HCT116 (cell line): ENCODE measurements around the gene PDE4A. TPM values are rescaled to one million over a fixed set of nuclear protein-coding genes. Genes with fewer than 3 reads are reported as not detected.

Source experiments
- ATAC-seq: fragments of 200-7000 bp; cut with Tn5 transposase; 2 replicates; pipeline ENCODE4 v1.9.1; 2020; ENCODE audit warnings: mild to moderate bottlenecking, moderate library complexity
- BruUV-seq: library from RNA; stranded (reverse); fragments of 400-500 nt; replicated peaks from 2 replicates; lab custom pipeline; 2021; lab: Mats Ljungman, UMichigan
- CTCF ChIA-PET: fragments of 300-600 bp; sonication (Branson Sonifier 250); formaldehyde crosslinking; loops from one replicate; lab custom pipeline; 2021; ENCODE audit warnings: antibody characterized with exemption; lab: Charles Lee
- POLR2A ChIA-PET: fragments of 300-600, 350-600 bp; sonication (Branson Sonifier 250); formaldehyde crosslinking; loops from one replicate; lab custom pipeline; 2021; ENCODE audit warnings: antibody characterized with exemption; lab: Charles Lee
- RAD21 ChIA-PET, 2 experiments: fragments of 300-600 bp; sonication (Branson Sonifier 250); formaldehyde crosslinking; loops; one replicate each; lab custom pipeline; 2023; ENCODE audit warnings: low total read pairs in 2 of 2; ENCODE audit not compliant: uncharacterized antibody in 2 of 2, unreplicated experiment in 2 of 2, low non-redundant PET in 1 of 2; lab: Charles Lee
- DNase-seq: peaks from one replicate; pipeline ENCODE4 v3.0.0-alpha.2; 2010; ENCODE audit warnings: low read depth, low spot score
- H2AFZ ChIP-seq: fragments of 200-600 bp; shearing (Covaris generic), sonication (generic); 2 replicates; pipeline ENCODE4 v1.6.1; 2017; ENCODE audit warnings: low read depth, mixed run types, mixed read lengths, antibody characterized with exemption, low read length; ENCODE audit not compliant: poor library complexity, severe bottlenecking
- H3K27ac ChIP-seq: 2 replicates; pipeline ENCODE4 v1.5.1; 2012; ENCODE audit warnings: low read depth, low read length
- H3K27me3 ChIP-seq: fragments of 200-600 bp; sonication (generic); 2 replicates; pipeline ENCODE4 v1.6.1; 2016; ENCODE audit warnings: mixed run types, low read length, mixed read lengths; ENCODE audit not compliant: insufficient read depth
- H3K36me3 ChIP-seq, 2 experiments: fragments of 200-500 bp in 1 of 2; fragments of 200-600 bp in 1 of 2; sonication (Bioruptor generic) in 1 of 2; sonication (generic) in 1 of 2; 2 replicates each; pipeline versions ENCODE4 v1.5.1 to v1.6.1; 2014 to 2016; ENCODE audit warnings: low read length in 2 of 2, inconsistent platforms in 1 of 2, mixed read lengths in 1 of 2, mixed run types in 1 of 2; ENCODE audit not compliant: insufficient read depth in 2 of 2, control insufficient read depth in 1 of 2
- H3K4me1 ChIP-seq, 2 experiments: fragments of 200-600 bp in 1 of 2; sonication (generic) in 1 of 2; 2 replicates each; pipeline versions ENCODE4 v1.5.1 to v1.6.1; 2012 to 2017; ENCODE audit warnings: low read length in 2 of 2, inconsistent platforms in 1 of 2, mild to moderate bottlenecking in 1 of 2, mixed read lengths in 1 of 2, mixed run types in 1 of 2, moderate library complexity in 1 of 2; ENCODE audit not compliant: insufficient read depth in 2 of 2, control insufficient read depth in 1 of 2
- H3K4me2 ChIP-seq: fragments of 200-600 bp; sonication (generic); 2 replicates; pipeline ENCODE4 v1.6.1; 2017; ENCODE audit warnings: mixed run types, low read length, mixed read lengths
- H3K4me3 ChIP-seq, 2 experiments: fragments of 200-600 bp in 1 of 2; sonication (generic) in 1 of 2; replicated peaks in 1 of 2; 2 replicates each; pipeline ENCODE4 v1.5.1; 2011 to 2016; ENCODE audit warnings: low read length in 2 of 2, control low read depth in 1 of 2, low read depth in 1 of 2, mild to moderate bottlenecking in 1 of 2, mixed read lengths in 1 of 2, mixed run types in 1 of 2
- H3K79me2 ChIP-seq: fragments of 200-600 bp; sonication (generic); 2 replicates; pipeline ENCODE4 v1.6.1; 2017; ENCODE audit warnings: mild to moderate bottlenecking, mixed run types, low read length, moderate library complexity, mixed read lengths; ENCODE audit not compliant: insufficient read depth
- H3K9ac ChIP-seq: fragments of 200-600 bp; sonication (generic); 2 replicates; pipeline ENCODE4 v1.6.1; 2016; ENCODE audit warnings: low read length, mixed read lengths
- H3K9me2 ChIP-seq: fragments of 200-600 bp; sonication (generic), shearing (Covaris generic); 2 replicates; pipeline ENCODE4 v1.6.1; 2017; ENCODE audit warnings: mixed run types, mild to moderate bottlenecking, moderate library complexity; ENCODE audit not compliant: insufficient read depth
- H3K9me3 ChIP-seq, 2 experiments: fragments of 200-500 bp in 1 of 2; fragments of 200-600 bp in 1 of 2; sonication (Bioruptor generic) in 1 of 2; sonication (generic) in 1 of 2; 2 replicates each; pipeline ENCODE4 v1.6.1; 2014 to 2017; ENCODE audit warnings: low read length in 2 of 2, mixed read lengths in 2 of 2, inconsistent platforms in 1 of 2, low read depth in 1 of 2, mild to moderate bottlenecking in 1 of 2, mixed run types in 1 of 2, moderate library complexity in 1 of 2; ENCODE audit not compliant: control insufficient read depth in 1 of 2, insufficient read depth in 1 of 2
- H4K20me1 ChIP-seq: fragments of 200-600 bp; sonication (generic), shearing (Covaris generic); 2 replicates; pipeline ENCODE4 v1.6.1; 2017; ENCODE audit warnings: mixed run types, mild to moderate bottlenecking, moderate library complexity; ENCODE audit not compliant: insufficient read depth
- ATF3 ChIP-seq: IDR thresholded peaks from 2 replicates; pipeline ENCODE4 v1.6.1; 2012
- CEBPB ChIP-seq: IDR thresholded peaks from 2 replicates; pipeline ENCODE4 v1.6.1; 2012; ENCODE audit warnings: low read depth
- EGR1 ChIP-seq: IDR thresholded peaks from 2 replicates; pipeline ENCODE4 v1.6.1; 2012; ENCODE audit warnings: low read depth
- EZH2 ChIP-seq: fragments of 200-600 bp; sonication (generic); IDR thresholded peaks from 2 replicates; pipeline ENCODE4 v1.6.1; 2017; ENCODE audit warnings: antibody characterized with exemption, mixed run types
- EZH2phosphoT487 ChIP-seq: fragments of 200-600 bp; IDR thresholded peaks from 2 replicates; pipeline ENCODE4 v1.6.1; 2018; ENCODE audit warnings: antibody characterized with exemption, borderline replicate concordance
- JUND ChIP-seq: IDR thresholded peaks from 2 replicates; pipeline ENCODE4 v1.6.1; 2012
- MAX ChIP-seq: IDR thresholded peaks from 2 replicates; pipeline ENCODE4 v1.6.1; 2012
- POLR2A ChIP-seq: IDR thresholded peaks from 2 replicates; pipeline ENCODE4 v1.7.0; 2011; ENCODE audit warnings: borderline replicate concordance; ENCODE audit not compliant: insufficient read depth, insufficient read length; ENCODE audit errors: extremely low read depth
- POLR2AphosphoS5 ChIP-seq: IDR thresholded peaks from 2 replicates; pipeline ENCODE4 v1.6.1; 2011; ENCODE audit warnings: mild to moderate bottlenecking, low read depth, low read length, moderate library complexity
- RAD21 ChIP-seq: IDR thresholded peaks from 2 replicates; pipeline ENCODE4 v1.6.1; 2012; ENCODE audit warnings: low read depth, mild to moderate bottlenecking
- SIN3A ChIP-seq: IDR thresholded peaks from 2 replicates; pipeline ENCODE4 v1.6.1; 2012; ENCODE audit warnings: low read depth
- SP1 ChIP-seq: IDR thresholded peaks from 2 replicates; pipeline ENCODE4 v1.6.1; 2012; ENCODE audit warnings: low read depth
- SRF ChIP-seq: IDR thresholded peaks from 2 replicates; pipeline ENCODE4 v1.6.1; 2012; ENCODE audit warnings: low read depth
- TCF7L2 ChIP-seq: IDR thresholded peaks from 2 replicates; pipeline ENCODE4 v1.7.0; 2011; ENCODE audit warnings: borderline replicate concordance, inconsistent platforms; ENCODE audit not compliant: insufficient read depth, insufficient read length; ENCODE audit errors: extremely low read depth
- ZBTB33 ChIP-seq: IDR thresholded peaks from 2 replicates; pipeline ENCODE4 v1.6.1; 2011; ENCODE audit warnings: mild to moderate bottlenecking, low read length, moderate library complexity; ENCODE audit not compliant: insufficient replicate concordance; ENCODE audit errors: extremely low read depth
- ZFX ChIP-seq: fragments of 450-650 bp; IDR thresholded peaks from 2 replicates; pipeline ENCODE4 v1.6.1; 2017
- ZNF274 ChIP-seq: fragments of 200-500 bp; sonication (Bioruptor generic); IDR thresholded peaks from 2 replicates; pipeline ENCODE4 v1.6.1; 2014; ENCODE audit warnings: mild to moderate bottlenecking, low read depth, low read length, inconsistent platforms
- intact Hi-C: fragments of 100-400 bp; cut with micrococcal nuclease; formaldehyde crosslinking; loops from 2 replicates; pipeline ENCODE4 v1.10.0; 2022
- total RNA-seq: library from RNA; stranded (reverse); gene quantifications from one replicate; pipeline ENCODE4 v1.2.1, GENCODE V29; 2021; ENCODE audit not compliant: unreplicated experiment
- TF ChIP-seq, protein P1 (sequence below): IDR thresholded peaks from 2 replicates; pipeline ENCODE4 v1.6.1; 2012; ENCODE audit warnings: low read depth

The PDE4A gene
- total RNA-seq, 1 experiment from 2014 or later = 33.7 TPM

GRCh38 chr19:10428996-10429381, 8.7 kb downstream of the PDE4A start:
- intact Hi-C loops = no loop called here
- ChIA-PET POLR2A (no interaction called here), RAD21 (no interaction called here), CTCF (interaction anchor here (4.1 kb wide), 1 partner anchor 12 kb away, joined by 30 read pairs; no protein-coding TSS in a partner anchor)
- Histone ChIP-seq H3K27ac (no peak overlapping the region), H3K79me2 (peaks cover 31% of the 10 kb centered on the region), H3K36me3 (no peaks in the 10 kb centered on the region), H3K4me3 (no peak overlapping the region), H3K9me2 (no peaks in the 10 kb centered on the region), H4K20me1 (no peaks in the 10 kb centered on the region), H3K9ac (no peak overlapping the region), H3K4me2 (no peak overlapping the region), H2AFZ (no peak overlapping the region), H3K4me1 (peaks cover 24 to 54% of the 10 kb centered on the region in 2 experiments), H3K27me3 (no peaks in the 10 kb centered on the region), H3K9me3 (no peaks in the 10 kb centered on the region)
- ATAC-seq (no peak), DNase-seq (no peak)
- TF ChIP-seq ATF3 (no peak), SIN3A (no peak), JUND (no peak), SRF (no peak), POLR2AphosphoS5 (no peak), POLR2A (no peak), CEBPB (no peak), EGR1 (no peak), RAD21 (no peak), ZBTB33 (no peak), ZFX (no peak), ZNF274 (no peak), EZH2 (no peak), TCF7L2 (no peak), EZH2phosphoT487 (no peak), MAX (no peak), SP1 (no peak)
- TF ChIP-seq, protein P1, sequence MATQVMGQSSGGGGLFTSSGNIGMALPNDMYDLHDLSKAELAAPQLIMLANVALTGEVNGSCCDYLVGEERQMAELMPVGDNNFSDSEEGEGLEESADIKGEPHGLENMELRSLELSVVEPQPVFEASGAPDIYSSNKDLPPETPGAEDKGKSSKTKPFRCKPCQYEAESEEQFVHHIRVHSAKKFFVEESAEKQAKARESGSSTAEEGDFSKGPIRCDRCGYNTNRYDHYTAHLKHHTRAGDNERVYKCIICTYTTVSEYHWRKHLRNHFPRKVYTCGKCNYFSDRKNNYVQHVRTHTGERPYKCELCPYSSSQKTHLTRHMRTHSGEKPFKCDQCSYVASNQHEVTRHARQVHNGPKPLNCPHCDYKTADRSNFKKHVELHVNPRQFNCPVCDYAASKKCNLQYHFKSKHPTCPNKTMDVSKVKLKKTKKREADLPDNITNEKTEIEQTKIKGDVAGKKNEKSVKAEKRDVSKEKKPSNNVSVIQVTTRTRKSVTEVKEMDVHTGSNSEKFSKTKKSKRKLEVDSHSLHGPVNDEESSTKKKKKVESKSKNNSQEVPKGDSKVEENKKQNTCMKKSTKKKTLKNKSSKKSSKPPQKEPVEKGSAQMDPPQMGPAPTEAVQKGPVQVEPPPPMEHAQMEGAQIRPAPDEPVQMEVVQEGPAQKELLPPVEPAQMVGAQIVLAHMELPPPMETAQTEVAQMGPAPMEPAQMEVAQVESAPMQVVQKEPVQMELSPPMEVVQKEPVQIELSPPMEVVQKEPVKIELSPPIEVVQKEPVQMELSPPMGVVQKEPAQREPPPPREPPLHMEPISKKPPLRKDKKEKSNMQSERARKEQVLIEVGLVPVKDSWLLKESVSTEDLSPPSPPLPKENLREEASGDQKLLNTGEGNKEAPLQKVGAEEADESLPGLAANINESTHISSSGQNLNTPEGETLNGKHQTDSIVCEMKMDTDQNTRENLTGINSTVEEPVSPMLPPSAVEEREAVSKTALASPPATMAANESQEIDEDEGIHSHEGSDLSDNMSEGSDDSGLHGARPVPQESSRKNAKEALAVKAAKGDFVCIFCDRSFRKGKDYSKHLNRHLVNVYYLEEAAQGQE = no peak
- no TSS peak for BruUV-seq
